Neuron (in vitro differentiated cells): Measurements from ENCODE around the gene STARD5.

Source experiments
- H2AFZ ChIP-seq: one replicate; pipeline ENCODE4 v1.6.1; 2013; ENCODE audit warnings: low read depth, mild to moderate bottlenecking, inconsistent platforms, low read length, moderate library complexity
- H3K27me3 ChIP-seq: one replicate; pipeline ENCODE4 v1.6.1; 2013; ENCODE audit warnings: low read length; ENCODE audit not compliant: insufficient read depth
- H3K36me3 ChIP-seq: one replicate; pipeline ENCODE4 v1.6.1; 2013; ENCODE audit warnings: low read length; ENCODE audit not compliant: insufficient read depth
- H3K4me1 ChIP-seq: one replicate; pipeline ENCODE4 v1.6.1; 2013; ENCODE audit warnings: low read length; ENCODE audit not compliant: insufficient read depth
- H3K4me3 ChIP-seq: 2 replicates; pipeline ENCODE4 v1.5.1; 2013; ENCODE audit warnings: mild to moderate bottlenecking, low read length, moderate library complexity
- H3K9me3 ChIP-seq: one replicate; pipeline ENCODE4 v1.6.1; 2013; ENCODE audit warnings: low read length

The STARD5 gene

GRCh38 chr15:81315452-81316175, 8.3 kb downstream of the STARD5 start:
- Histone ChIP-seq H3K36me3 (no peaks in the 10 kb centered on the region), H2AFZ (no peak overlapping the region), H3K4me3 (no peak overlapping the region), H3K4me1 (no peaks in the 10 kb centered on the region), H3K9me3 (no peaks in the 10 kb centered on the region), H3K27me3 (no peaks in the 10 kb centered on the region)

GRCh38 chr15:81314378-81314777, 9.6 kb downstream of the STARD5 start:
- Histone ChIP-seq H3K36me3 (no peaks in the 10 kb centered on the region), H3K9me3 (no peaks in the 10 kb centered on the region), H2AFZ (no peak overlapping the region), H3K4me1 (no peaks in the 10 kb centered on the region), H3K27me3 (no peaks in the 10 kb centered on the region), H3K4me3 (no peak overlapping the region)

- Histone ChIP-seq H3K4me1 (no peaks in the 10 kb centered on the region), H3K27me3 (no peaks in the 10 kb centered on the region), H3K4me3 (no peak overlapping the region), H2AFZ (no peak overlapping the region), H3K36me3 (no peaks in the 10 kb centered on the region), H3K9me3 (no peaks in the 10 kb centered on the region)
These were observed 10.3 kb downstream of the STARD5 start for GRCh38 chr15:81313686-81314085.

GRCh38 chr15:81312790-81313543, 11.0 kb downstream of the STARD5 start:
- H2AFZ ChIP-seq = no peak overlapping the region
- H3K4me1 ChIP-seq = no peaks in the 10 kb centered on the region
- no peaks in the 10 kb centered on the region for H3K36me3 ChIP-seq
- no peaks in the 10 kb centered on the region for H3K27me3 ChIP-seq
- no peaks in the 10 kb centered on the region for H3K9me3 ChIP-seq
- no peak overlapping the region for H3K4me3 ChIP-seq

GRCh38 chr15:81311752-81312464, 12.0 kb downstream of the STARD5 start:
- Histone ChIP-seq H3K36me3 (no peaks in the 10 kb centered on the region), H3K4me3 (no peak overlapping the region), H3K9me3 (no peaks in the 10 kb centered on the region), H3K4me1 (no peaks in the 10 kb centered on the region), H3K27me3 (no peaks in the 10 kb centered on the region), H2AFZ (no peak overlapping the region)

GRCh38 chr15:81310480-81310879, 13.5 kb downstream of the STARD5 start:
- no peak overlapping the region for H3K4me3 ChIP-seq

GRCh38 chr15:81309647-81310450, 14.1 kb downstream of the STARD5 start:
- Histone ChIP-seq H2AFZ (no peak overlapping the region), H3K9me3 (no peaks in the 10 kb centered on the region), H3K27me3 (no peaks in the 10 kb centered on the region), H3K36me3 (no peaks in the 10 kb centered on the region), H3K4me3 (no peak overlapping the region), H3K4me1 (no peaks in the 10 kb centered on the region)

More at GRCh38 chr15:81310480-81310879, 13.5 kb downstream of the STARD5 start:
- Histone ChIP-seq H3K9me3 (no peaks in the 10 kb centered on the region), H2AFZ (no peak overlapping the region), H3K4me1 (no peaks in the 10 kb centered on the region), H3K36me3 (no peaks in the 10 kb centered on the region), H3K27me3 (no peaks in the 10 kb centered on the region)

GRCh38 chr15:81308260-81308659, 15.7 kb downstream of the STARD5 start:
- no peaks in the 10 kb centered on the region for H3K36me3 ChIP-seq
- H3K4me3 ChIP-seq = no peak overlapping the region
- no peaks in the 10 kb centered on the region for H3K27me3 ChIP-seq
- no peaks in the 10 kb centered on the region for H3K9me3 ChIP-seq
- peaks cover 9% of the 10 kb centered on the region for H3K4me1 ChIP-seq
- no peak overlapping the region for H2AFZ ChIP-seq

GRCh38 chr15:81304226-81304625, 19.7 kb downstream of the STARD5 start:
- Histone ChIP-seq H2AFZ (peak overlapping the region; percentile 70), H3K36me3 (no peaks in the 10 kb centered on the region), H3K4me3 (no peak overlapping the region), H3K9me3 (no peaks in the 10 kb centered on the region), H3K4me1 (peaks cover 9% of the 10 kb centered on the region), H3K27me3 (peaks cover 4% of the 10 kb centered on the region)

GRCh38 chr15:81303244-81304225, 20.4 kb downstream of the STARD5 start:
- H3K27me3 ChIP-seq = peaks cover 10% of the 10 kb centered on the region
- peak overlapping the region; percentile 70 for H2AFZ ChIP-seq
- peaks cover 9% of the 10 kb centered on the region for H3K4me1 ChIP-seq
- H3K36me3 ChIP-seq = no peaks in the 10 kb centered on the region
- no peak overlapping the region for H3K4me3 ChIP-seq
- no peaks in the 10 kb centered on the region for H3K9me3 ChIP-seq

- Histone ChIP-seq H3K27me3 (peaks cover 14% of the 10 kb centered on the region), H3K4me1 (peaks cover 9% of the 10 kb centered on the region), H3K4me3 (no peak overlapping the region), H3K9me3 (no peaks in the 10 kb centered on the region), H3K36me3 (no peaks in the 10 kb centered on the region), H2AFZ (no peak overlapping the region)
These were observed 21.2 kb downstream of the STARD5 start for GRCh38 chr15:81302701-81303109.
